WTC11 (cell line): Measurements from ENCODE around the gene CNTNAP2. TPM values are rescaled to one million over a fixed set of nuclear protein-coding genes. Genes with fewer than 3 reads are reported as not detected.

Experiments used
- ATAC-seq: fragments of 200-7000 bp; cut with Tn5 transposase; 2 replicates; pipeline ENCODE4 v1.10.0; 2021; ENCODE audit warnings: mild to moderate bottlenecking, moderate library complexity
- CTCF ChIA-PET: fragments of 300-600 bp; sonication (Branson Sonifier 250); formaldehyde crosslinking; loops from one replicate; lab custom pipeline; 2021; ENCODE audit warnings: antibody characterized with exemption; lab: Charles Lee
- POLR2A ChIA-PET: fragments of 350-600 bp; sonication (Branson Sonifier 250); formaldehyde crosslinking; loops from one replicate; lab custom pipeline; 2021; ENCODE audit warnings: antibody characterized with exemption; lab: Charles Lee
- DNase-seq: peaks from one replicate; pipeline ENCODE4 v3.0.0; 2021; ENCODE audit warnings: low spot score
- H3K27ac Mint-ChIP-seq: 2 replicates; pipeline ENCODE4 v1.8.0; 2021; ENCODE audit warnings: mixed read lengths
- H3K27me3 Mint-ChIP-seq: 2 replicates; pipeline ENCODE4 v1.8.0; 2021; ENCODE audit warnings: low read depth, mild to moderate bottlenecking, moderate library complexity, mixed read lengths
- H3K36me3 Mint-ChIP-seq: 2 replicates; pipeline ENCODE4 v1.8.0; 2021; ENCODE audit warnings: mixed read lengths
- H3K4me1 Mint-ChIP-seq: 2 replicates; pipeline ENCODE4 v1.8.0; 2022; ENCODE audit warnings: mixed read lengths
- H3K4me3 Mint-ChIP-seq: 2 replicates; pipeline ENCODE4 v1.8.0; 2021; ENCODE audit warnings: mild to moderate bottlenecking, moderate library complexity, mixed read lengths
- H3K9me3 Mint-ChIP-seq: 2 replicates; pipeline ENCODE4 v1.8.0; 2021; ENCODE audit warnings: mixed read lengths
- ETV6 ChIP-seq: sonication (generic); formaldehyde crosslinking; IDR thresholded peaks from 2 replicates; pipeline ENCODE4 v1.8.1; 2022; ENCODE audit warnings: mild to moderate bottlenecking, missing genetic modification reagents
- JUN ChIP-seq: sonication (generic); formaldehyde crosslinking; IDR thresholded peaks from 2 replicates; pipeline ENCODE4 v1.8.0; 2023; ENCODE audit warnings: mild to moderate bottlenecking, missing genetic modification reagents
- NFYB ChIP-seq: sonication (generic); formaldehyde crosslinking; conservative IDR thresholded peaks from 2 replicates; pipeline ENCODE4 v1.8.0; 2022; ENCODE audit warnings: low read depth, missing genetic modification reagents
- NR2C2 ChIP-seq: sonication (generic); formaldehyde crosslinking; IDR thresholded peaks from 2 replicates; pipeline ENCODE4 v1.8.0; 2022; ENCODE audit warnings: mild to moderate bottlenecking, missing genetic modification reagents
- RELA ChIP-seq: sonication (generic); formaldehyde crosslinking; IDR thresholded peaks from 2 replicates; pipeline ENCODE4 v1.8.1; 2022; ENCODE audit warnings: missing genetic modification reagents, mild to moderate bottlenecking, borderline replicate concordance
- ZNF671 ChIP-seq: fragments of 250-450 bp; sonication (Bioruptor Pico); IDR thresholded peaks from 2 replicates; pipeline ENCODE4 v1.8.0; 2021; ENCODE audit warnings: mild to moderate bottlenecking
- total RNA-seq: library from RNA; stranded (reverse); gene quantifications from 3 replicates; pipeline ENCODE4 v1.2.3, GENCODE V29; 2021
- TF ChIP-seq, protein P1 (sequence below): fragments of 250-450 bp; sonication (Bioruptor Pico); conservative IDR thresholded peaks from 2 replicates; pipeline ENCODE4 v1.9.0; 2021; ENCODE audit warnings: mild to moderate bottlenecking
- TF ChIP-seq, protein P2 (sequence below): sonication (generic); formaldehyde crosslinking; IDR thresholded peaks from 2 replicates; pipeline ENCODE4 v1.8.1; 2023; ENCODE audit warnings: mild to moderate bottlenecking, missing genetic modification reagents, borderline replicate concordance
- TF ChIP-seq, protein P3 (sequence below): fragments of 250-450 bp; sonication (Bioruptor Pico); IDR thresholded peaks from 2 replicates; pipeline ENCODE4 v1.9.0; 2021; ENCODE audit warnings: mild to moderate bottlenecking
- TF ChIP-seq, protein P4 (sequence below): fragments of 250-450 bp; sonication (Bioruptor Pico); IDR thresholded peaks from 2 replicates; pipeline ENCODE4 v2.1.2; 2022; ENCODE audit warnings: mild to moderate bottlenecking, moderate library complexity
- TF ChIP-seq, protein P5 (sequence below): fragments of 250-450 bp; sonication (Bioruptor Pico); IDR thresholded peaks from 2 replicates; pipeline ENCODE4 v1.9.0; 2021; ENCODE audit warnings: moderate library complexity, mild to moderate bottlenecking, inconsistent platforms, borderline replicate concordance
- TF ChIP-seq, protein P6 (sequence below): sonication (generic); formaldehyde crosslinking; IDR thresholded peaks from 2 replicates; pipeline ENCODE4 v1.8.0; 2022; ENCODE audit warnings: missing genetic modification reagents
- TF ChIP-seq, protein P7 (sequence below): sonication (generic); formaldehyde crosslinking; IDR thresholded peaks from 2 replicates; pipeline ENCODE4 v1.8.0; 2023; ENCODE audit warnings: missing genetic modification reagents, mild to moderate bottlenecking, borderline replicate concordance
- TF ChIP-seq, protein P8 (sequence below): sonication (generic); formaldehyde crosslinking; IDR thresholded peaks from 2 replicates; pipeline ENCODE4 v1.8.1; 2023; ENCODE audit warnings: mild to moderate bottlenecking, missing genetic modification reagents

CNTNAP2 gene
- total RNA-seq, 1 experiment from 2014 or later = 63.8 TPM

DNA sequence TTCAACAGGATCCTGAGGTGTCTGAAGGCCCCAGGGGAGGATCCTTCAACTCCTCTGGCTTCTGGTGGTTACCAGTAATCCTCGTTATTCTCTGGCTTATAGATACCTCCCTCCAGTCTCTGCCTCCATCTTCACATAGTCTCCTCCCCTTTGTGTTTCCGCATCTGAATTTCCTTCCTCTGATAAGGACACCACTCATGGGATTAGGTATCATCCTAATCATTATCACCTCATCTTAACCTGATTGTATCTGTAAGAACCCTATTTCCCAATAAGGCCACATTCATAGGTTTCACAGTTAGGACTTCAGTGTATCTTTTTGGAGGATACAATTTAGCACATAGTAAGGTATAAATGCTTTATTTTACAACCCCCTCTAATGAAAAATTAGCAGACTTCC, 1189.2 kb downstream of the CNTNAP2 start (continued):
- TF ChIP-seq, protein P1, sequence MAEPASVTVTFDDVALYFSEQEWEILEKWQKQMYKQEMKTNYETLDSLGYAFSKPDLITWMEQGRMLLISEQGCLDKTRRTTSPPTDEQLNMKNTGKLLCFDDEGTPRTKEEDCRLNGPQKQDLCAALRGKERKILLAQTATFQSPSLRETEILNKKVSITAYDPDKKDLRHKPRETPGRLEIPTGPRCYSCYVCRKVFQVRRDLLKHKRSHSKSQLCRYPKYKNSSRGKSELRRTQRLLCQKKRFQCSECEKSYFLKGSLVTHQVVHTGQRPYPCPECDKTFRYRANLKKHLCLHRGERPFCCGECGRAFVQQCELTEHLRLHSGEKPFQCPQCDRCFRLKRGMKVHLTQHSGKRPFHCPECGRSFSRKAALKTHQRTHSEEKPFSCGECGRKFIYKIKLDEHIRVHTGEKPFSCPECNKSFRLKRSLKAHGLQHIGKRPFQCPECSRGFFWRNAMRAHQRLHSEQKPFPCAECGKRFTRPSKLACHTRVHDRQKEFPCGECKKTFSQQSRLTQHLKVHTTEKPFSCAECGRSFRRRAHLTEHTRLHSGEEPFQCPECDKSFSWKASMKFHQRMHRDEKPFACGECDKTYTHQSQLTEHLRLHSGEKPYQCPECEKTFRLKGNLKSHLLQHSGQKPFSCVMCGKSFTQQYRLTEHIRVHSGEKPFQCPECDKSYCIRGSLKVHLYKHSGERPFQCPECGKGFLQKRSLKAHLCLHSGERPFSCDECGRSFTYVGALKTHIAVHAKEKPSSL (CRISPR knock-in tag) = no peak
- TF ChIP-seq NR2C2 (CRISPR knock-in tag) = no peak

DNA sequence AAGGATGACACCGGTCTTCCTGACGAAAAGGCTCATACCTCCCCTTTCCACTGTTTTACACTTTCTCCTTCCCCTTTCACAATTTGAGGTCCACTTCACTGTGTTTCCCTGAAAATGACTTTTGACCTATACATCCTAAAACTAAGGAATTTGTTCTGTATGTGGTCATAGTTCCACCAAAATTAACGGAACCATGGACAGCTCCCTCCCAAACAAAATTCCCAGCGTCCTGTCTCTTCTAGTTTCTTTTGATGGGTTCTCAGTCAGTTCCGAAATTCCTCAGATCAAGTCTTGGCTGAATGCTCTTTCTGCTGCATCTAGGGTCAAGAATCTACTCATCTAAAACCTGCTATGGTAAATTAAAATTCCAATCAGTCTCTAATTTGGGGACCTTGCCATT, 1191.9 kb downstream of the CNTNAP2 start:
- DNase-seq (no peak), ATAC-seq (no peak)
- no peaks in the 10 kb centered on the region for H3K27me3 Mint-ChIP-seq
- CTCF ChIA-PET = no interaction called here
- H3K36me3 Mint-ChIP-seq = no peaks in the 10 kb centered on the region
- peaks cover 4% of the 10 kb centered on the region for H3K9me3 Mint-ChIP-seq
- no peak overlapping the region for H3K4me3 Mint-ChIP-seq
- POLR2A ChIA-PET = no interaction called here
- H3K4me1 Mint-ChIP-seq = 0 out of 2 replicates have a peak, but pooled peaks cover 3% of the 10 kb centered on the region
- H3K27ac Mint-ChIP-seq = no peak overlapping the region
- TF ChIP-seq, protein P2, sequence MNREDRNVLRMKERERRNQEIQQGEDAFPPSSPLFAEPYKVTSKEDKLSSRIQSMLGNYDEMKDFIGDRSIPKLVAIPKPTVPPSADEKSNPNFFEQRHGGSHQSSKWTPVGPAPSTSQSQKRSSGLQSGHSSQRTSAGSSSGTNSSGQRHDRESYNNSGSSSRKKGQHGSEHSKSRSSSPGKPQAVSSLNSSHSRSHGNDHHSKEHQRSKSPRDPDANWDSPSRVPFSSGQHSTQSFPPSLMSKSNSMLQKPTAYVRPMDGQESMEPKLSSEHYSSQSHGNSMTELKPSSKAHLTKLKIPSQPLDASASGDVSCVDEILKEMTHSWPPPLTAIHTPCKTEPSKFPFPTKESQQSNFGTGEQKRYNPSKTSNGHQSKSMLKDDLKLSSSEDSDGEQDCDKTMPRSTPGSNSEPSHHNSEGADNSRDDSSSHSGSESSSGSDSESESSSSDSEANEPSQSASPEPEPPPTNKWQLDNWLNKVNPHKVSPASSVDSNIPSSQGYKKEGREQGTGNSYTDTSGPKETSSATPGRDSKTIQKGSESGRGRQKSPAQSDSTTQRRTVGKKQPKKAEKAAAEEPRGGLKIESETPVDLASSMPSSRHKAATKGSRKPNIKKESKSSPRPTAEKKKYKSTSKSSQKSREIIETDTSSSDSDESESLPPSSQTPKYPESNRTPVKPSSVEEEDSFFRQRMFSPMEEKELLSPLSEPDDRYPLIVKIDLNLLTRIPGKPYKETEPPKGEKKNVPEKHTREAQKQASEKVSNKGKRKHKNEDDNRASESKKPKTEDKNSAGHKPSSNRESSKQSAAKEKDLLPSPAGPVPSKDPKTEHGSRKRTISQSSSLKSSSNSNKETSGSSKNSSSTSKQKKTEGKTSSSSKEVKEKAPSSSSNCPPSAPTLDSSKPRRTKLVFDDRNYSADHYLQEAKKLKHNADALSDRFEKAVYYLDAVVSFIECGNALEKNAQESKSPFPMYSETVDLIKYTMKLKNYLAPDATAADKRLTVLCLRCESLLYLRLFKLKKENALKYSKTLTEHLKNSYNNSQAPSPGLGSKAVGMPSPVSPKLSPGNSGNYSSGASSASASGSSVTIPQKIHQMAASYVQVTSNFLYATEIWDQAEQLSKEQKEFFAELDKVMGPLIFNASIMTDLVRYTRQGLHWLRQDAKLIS (CRISPR knock-in tag) = no peak
- TF ChIP-seq, protein P3, sequence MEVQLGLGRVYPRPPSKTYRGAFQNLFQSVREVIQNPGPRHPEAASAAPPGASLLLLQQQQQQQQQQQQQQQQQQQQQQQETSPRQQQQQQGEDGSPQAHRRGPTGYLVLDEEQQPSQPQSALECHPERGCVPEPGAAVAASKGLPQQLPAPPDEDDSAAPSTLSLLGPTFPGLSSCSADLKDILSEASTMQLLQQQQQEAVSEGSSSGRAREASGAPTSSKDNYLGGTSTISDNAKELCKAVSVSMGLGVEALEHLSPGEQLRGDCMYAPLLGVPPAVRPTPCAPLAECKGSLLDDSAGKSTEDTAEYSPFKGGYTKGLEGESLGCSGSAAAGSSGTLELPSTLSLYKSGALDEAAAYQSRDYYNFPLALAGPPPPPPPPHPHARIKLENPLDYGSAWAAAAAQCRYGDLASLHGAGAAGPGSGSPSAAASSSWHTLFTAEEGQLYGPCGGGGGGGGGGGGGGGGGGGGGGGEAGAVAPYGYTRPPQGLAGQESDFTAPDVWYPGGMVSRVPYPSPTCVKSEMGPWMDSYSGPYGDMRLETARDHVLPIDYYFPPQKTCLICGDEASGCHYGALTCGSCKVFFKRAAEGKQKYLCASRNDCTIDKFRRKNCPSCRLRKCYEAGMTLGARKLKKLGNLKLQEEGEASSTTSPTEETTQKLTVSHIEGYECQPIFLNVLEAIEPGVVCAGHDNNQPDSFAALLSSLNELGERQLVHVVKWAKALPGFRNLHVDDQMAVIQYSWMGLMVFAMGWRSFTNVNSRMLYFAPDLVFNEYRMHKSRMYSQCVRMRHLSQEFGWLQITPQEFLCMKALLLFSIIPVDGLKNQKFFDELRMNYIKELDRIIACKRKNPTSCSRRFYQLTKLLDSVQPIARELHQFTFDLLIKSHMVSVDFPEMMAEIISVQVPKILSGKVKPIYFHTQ = no peak
- TF ChIP-seq, protein P4, sequence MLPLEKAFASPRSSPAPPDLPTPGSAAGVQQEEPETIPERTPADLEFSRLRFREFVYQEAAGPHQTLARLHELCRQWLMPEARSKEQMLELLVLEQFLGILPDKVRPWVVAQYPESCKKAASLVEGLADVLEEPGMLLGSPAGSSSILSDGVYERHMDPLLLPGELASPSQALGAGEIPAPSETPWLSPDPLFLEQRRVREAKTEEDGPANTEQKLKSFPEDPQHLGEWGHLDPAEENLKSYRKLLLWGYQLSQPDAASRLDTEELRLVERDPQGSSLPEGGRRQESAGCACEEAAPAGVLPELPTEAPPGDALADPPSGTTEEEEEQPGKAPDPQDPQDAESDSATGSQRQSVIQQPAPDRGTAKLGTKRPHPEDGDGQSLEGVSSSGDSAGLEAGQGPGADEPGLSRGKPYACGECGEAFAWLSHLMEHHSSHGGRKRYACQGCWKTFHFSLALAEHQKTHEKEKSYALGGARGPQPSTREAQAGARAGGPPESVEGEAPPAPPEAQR (CRISPR knock-in tag) = no peak
- TF ChIP-seq, protein P5, sequence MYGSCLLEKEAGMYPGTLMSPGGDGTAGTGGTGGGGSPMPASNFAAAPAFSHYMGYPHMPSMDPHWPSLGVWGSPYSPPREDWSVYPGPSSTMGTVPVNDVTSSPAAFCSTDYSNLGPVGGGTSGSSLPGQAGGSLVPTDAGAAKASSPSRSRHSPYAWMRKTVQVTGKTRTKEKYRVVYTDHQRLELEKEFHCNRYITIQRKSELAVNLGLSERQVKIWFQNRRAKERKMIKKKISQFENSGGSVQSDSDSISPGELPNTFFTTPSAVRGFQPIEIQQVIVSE (CRISPR knock-in tag) = no peak
- TF ChIP-seq, protein P6, sequence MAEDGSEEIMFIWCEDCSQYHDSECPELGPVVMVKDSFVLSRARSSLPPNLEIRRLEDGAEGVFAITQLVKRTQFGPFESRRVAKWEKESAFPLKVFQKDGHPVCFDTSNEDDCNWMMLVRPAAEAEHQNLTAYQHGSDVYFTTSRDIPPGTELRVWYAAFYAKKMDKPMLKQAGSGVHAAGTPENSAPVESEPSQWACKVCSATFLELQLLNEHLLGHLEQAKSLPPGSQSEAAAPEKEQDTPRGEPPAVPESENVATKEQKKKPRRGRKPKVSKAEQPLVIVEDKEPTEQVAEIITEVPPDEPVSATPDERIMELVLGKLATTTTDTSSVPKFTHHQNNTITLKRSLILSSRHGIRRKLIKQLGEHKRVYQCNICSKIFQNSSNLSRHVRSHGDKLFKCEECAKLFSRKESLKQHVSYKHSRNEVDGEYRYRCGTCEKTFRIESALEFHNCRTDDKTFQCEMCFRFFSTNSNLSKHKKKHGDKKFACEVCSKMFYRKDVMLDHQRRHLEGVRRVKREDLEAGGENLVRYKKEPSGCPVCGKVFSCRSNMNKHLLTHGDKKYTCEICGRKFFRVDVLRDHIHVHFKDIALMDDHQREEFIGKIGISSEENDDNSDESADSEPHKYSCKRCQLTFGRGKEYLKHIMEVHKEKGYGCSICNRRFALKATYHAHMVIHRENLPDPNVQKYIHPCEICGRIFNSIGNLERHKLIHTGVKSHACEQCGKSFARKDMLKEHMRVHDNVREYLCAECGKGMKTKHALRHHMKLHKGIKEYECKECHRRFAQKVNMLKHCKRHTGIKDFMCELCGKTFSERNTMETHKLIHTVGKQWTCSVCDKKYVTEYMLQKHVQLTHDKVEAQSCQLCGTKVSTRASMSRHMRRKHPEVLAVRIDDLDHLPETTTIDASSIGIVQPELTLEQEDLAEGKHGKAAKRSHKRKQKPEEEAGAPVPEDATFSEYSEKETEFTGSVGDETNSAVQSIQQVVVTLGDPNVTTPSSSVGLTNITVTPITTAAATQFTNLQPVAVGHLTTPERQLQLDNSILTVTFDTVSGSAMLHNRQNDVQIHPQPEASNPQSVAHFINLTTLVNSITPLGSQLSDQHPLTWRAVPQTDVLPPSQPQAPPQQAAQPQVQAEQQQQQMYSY = no peak
- no peak for TF ChIP-seq JUN (CRISPR knock-in tag)
- TF ChIP-seq RELA (CRISPR knock-in tag) = no peak
- TF ChIP-seq ETV6 = no peak
- TF ChIP-seq NFYB (CRISPR knock-in tag) = no peak
- TF ChIP-seq, protein P7, sequence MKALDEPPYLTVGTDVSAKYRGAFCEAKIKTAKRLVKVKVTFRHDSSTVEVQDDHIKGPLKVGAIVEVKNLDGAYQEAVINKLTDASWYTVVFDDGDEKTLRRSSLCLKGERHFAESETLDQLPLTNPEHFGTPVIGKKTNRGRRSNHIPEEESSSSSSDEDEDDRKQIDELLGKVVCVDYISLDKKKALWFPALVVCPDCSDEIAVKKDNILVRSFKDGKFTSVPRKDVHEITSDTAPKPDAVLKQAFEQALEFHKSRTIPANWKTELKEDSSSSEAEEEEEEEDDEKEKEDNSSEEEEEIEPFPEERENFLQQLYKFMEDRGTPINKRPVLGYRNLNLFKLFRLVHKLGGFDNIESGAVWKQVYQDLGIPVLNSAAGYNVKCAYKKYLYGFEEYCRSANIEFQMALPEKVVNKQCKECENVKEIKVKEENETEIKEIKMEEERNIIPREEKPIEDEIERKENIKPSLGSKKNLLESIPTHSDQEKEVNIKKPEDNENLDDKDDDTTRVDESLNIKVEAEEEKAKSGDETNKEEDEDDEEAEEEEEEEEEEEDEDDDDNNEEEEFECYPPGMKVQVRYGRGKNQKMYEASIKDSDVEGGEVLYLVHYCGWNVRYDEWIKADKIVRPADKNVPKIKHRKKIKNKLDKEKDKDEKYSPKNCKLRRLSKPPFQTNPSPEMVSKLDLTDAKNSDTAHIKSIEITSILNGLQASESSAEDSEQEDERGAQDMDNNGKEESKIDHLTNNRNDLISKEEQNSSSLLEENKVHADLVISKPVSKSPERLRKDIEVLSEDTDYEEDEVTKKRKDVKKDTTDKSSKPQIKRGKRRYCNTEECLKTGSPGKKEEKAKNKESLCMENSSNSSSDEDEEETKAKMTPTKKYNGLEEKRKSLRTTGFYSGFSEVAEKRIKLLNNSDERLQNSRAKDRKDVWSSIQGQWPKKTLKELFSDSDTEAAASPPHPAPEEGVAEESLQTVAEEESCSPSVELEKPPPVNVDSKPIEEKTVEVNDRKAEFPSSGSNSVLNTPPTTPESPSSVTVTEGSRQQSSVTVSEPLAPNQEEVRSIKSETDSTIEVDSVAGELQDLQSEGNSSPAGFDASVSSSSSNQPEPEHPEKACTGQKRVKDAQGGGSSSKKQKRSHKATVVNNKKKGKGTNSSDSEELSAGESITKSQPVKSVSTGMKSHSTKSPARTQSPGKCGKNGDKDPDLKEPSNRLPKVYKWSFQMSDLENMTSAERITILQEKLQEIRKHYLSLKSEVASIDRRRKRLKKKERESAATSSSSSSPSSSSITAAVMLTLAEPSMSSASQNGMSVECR (CRISPR knock-in tag) = no peak
- TF ChIP-seq, protein P8, sequence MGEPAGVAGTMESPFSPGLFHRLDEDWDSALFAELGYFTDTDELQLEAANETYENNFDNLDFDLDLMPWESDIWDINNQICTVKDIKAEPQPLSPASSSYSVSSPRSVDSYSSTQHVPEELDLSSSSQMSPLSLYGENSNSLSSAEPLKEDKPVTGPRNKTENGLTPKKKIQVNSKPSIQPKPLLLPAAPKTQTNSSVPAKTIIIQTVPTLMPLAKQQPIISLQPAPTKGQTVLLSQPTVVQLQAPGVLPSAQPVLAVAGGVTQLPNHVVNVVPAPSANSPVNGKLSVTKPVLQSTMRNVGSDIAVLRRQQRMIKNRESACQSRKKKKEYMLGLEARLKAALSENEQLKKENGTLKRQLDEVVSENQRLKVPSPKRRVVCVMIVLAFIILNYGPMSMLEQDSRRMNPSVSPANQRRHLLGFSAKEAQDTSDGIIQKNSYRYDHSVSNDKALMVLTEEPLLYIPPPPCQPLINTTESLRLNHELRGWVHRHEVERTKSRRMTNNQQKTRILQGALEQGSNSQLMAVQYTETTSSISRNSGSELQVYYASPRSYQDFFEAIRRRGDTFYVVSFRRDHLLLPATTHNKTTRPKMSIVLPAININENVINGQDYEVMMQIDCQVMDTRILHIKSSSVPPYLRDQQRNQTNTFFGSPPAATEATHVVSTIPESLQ (CRISPR knock-in tag) = no peak
- TF ChIP-seq ZNF671 (CRISPR knock-in tag) = no peak
